SH-SY5Y (cell line): Measurements from ENCODE around the gene TMCC3.

ENCODE experiments used
- GATA2 ChIP-seq: IDR thresholded peaks from 2 replicates; pipeline ENCODE4 v1.6.1; 2011; ENCODE audit warnings: mild to moderate bottlenecking, low read depth, low read length
- GATA3 ChIP-seq: IDR thresholded peaks from 2 replicates; pipeline ENCODE4 v1.6.1; 2011; ENCODE audit warnings: low read depth, mild to moderate bottlenecking, low read length, moderate library complexity

- no peak for TF ChIP-seq GATA2
- TF ChIP-seq GATA3 = no peak
Observed at GRCh38 chr12:94670075-94670474, 19.7 kb upstream of the TMCC3 start.
